ENCODE results near the gene CAMTA1. TPM values are rescaled to one million over a fixed set of nuclear protein-coding genes. Genes with fewer than 3 reads are reported as not detected.

The CAMTA1 gene
- total and polyA plus RNA-seq, 3 experiments from 2014 or later = 60.2 to 79.0 (median 61.7) TPM

DNA sequence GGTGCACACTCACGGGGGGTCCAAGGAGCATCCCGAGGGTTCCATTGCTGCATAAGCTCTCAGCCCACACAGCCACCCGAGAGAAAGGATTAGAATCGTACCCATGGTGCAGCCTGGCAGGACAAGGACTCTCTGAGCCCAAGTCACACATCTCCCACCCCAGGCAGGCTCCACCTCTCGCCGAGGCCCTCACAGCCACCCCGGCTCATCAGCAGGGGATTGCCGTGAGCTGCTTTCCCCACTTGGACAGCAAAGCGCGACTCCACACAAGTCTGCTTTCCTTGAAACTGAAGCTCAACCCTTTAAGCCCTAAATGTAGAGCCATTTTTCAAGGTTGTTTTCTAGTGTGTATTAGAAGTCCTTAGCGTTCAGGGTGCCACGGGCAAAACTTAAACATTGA, 679.5 kb downstream of the CAMTA1 start:
- CTCF ChIA-PET = no interaction called here
- POLR2A ChIA-PET = no interaction called here

DNA sequence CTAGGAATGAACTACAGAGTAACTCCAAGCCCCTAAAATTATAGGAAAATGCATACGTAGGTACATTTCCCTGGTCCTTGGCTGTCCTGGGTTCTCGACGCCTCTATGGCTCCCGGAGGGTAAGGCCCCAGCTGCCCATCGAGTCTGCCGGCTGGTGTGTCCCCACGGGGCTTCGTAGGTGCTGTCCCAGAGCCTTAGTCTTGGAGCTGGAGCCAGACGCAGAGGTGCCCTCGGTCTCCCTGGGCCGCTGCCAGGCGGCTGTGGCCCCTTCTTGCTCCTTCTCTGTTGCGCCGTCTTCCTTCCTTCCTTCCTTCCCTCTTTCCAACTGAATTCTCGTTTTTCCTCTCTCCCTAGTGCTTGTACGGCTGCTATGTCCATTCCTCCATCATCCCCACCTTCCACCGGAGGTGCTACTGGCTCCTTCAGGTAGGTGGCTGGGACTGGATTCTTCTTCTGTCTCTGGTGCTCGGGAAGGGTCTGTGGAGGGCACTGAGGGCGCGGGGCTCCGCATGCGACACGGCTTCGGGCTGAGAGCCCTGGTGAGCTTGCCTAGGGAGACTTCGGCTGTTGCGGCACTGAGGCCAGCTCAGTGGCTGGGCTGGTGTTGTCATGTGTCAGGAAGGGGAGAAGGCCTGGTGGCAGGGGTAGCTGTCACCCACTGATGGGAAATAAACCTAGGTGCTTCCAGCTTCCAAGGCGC, 682.4 kb downstream of the CAMTA1 start:
- Histone ChIP-seq H3K27me3 (ENCODE audit: insufficient read depth, low read length, poor library complexity, severe bottlenecking) (no peaks in the 10 kb centered on the region), H3K9me3 (ENCODE audit: low read length) (no peaks in the 10 kb centered on the region), H3K4me1 (ENCODE audit: insufficient read depth, low read length) (no peaks in the 10 kb centered on the region), H3K36me3 (ENCODE audit: insufficient read depth, low read length) (no peaks in the 10 kb centered on the region), H3K27ac (ENCODE audit: low read depth, low read length) (no peak overlapping the region), H3K4me3 (ENCODE audit: low read length) (no peak overlapping the region)
- DNase-seq = no peak
- ChIA-PET CTCF (no interaction called here), POLR2A (no interaction called here)
- Mint-ChIP-seq H3K4me1 (no peaks in the 10 kb centered on the region), H3K4me3 (no peak overlapping the region), H3K27ac (no peak overlapping the region), H3K9me3 (no peaks in the 10 kb centered on the region), H3K27me3 (peaks cover 4 to 6% of the 10 kb centered on the region in 2 donors), H3K36me3 (no peaks in the 10 kb centered on the region)

More for the DNA sequence above, 679.5 kb downstream of the CAMTA1 start:
- DNase-seq = no peak
- peaks cover 2 to 3% of the 10 kb centered on the region in 2 donors for H3K27me3 Mint-ChIP-seq
- Histone ChIP-seq H3K9me3 (ENCODE audit: low read length) (no peaks in the 10 kb centered on the region), H3K27ac (ENCODE audit: low read depth, low read length) (no peak overlapping the region), H3K4me1 (ENCODE audit: insufficient read depth, low read length) (no peaks in the 10 kb centered on the region), H3K27me3 (ENCODE audit: insufficient read depth, low read length, poor library complexity, severe bottlenecking) (no peaks in the 10 kb centered on the region), H3K4me3 (ENCODE audit: low read length) (no peak overlapping the region), H3K36me3 (ENCODE audit: insufficient read depth, low read length) (no peaks in the 10 kb centered on the region)
- H3K27ac Mint-ChIP-seq = no peak overlapping the region
- H3K36me3 Mint-ChIP-seq = no peaks in the 10 kb centered on the region
- H3K9me3 Mint-ChIP-seq = no peaks in the 10 kb centered on the region
- no peak overlapping the region for H3K4me3 Mint-ChIP-seq
- H3K4me1 Mint-ChIP-seq = no peaks in the 10 kb centered on the region

DNA sequence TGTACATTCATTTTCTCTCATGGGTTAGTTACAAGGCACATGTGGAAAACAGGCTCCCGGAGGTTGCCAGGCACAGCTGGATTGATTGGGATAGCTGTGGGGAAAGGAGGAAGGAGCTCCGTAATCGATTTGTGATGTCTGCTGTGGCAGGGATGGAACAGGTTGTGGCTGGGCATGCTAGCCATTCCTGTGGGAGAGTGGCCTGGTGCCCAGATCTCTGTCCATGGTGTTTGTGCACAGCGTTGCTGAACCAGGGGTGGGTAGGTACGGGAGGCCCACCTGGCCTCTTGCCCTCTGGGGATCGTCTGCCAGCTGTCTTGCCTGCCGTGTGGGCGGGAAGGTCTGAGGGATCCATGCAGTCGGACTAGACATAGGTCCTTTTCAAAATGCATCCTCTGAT, 683.0 kb downstream of the CAMTA1 start:
- Histone ChIP-seq H3K36me3 (ENCODE audit: insufficient read depth, low read length) (no peaks in the 10 kb centered on the region), H3K4me3 (ENCODE audit: low read length) (no peak overlapping the region), H3K4me1 (ENCODE audit: insufficient read depth, low read length) (no peaks in the 10 kb centered on the region), H3K9me3 (ENCODE audit: low read length) (no peaks in the 10 kb centered on the region), H3K27me3 (ENCODE audit: insufficient read depth, low read length, poor library complexity, severe bottlenecking) (no peaks in the 10 kb centered on the region), H3K27ac (ENCODE audit: low read depth, low read length) (no peak overlapping the region)
- peaks cover 4 to 6% of the 10 kb centered on the region in 2 donors for H3K27me3 Mint-ChIP-seq
- no peaks in the 10 kb centered on the region for H3K36me3 Mint-ChIP-seq
- H3K4me3 Mint-ChIP-seq = no peak overlapping the region
- H3K9me3 Mint-ChIP-seq = no peaks in the 10 kb centered on the region
- ChIA-PET CTCF (no interaction called here), POLR2A (no interaction called here)
- no peak for DNase-seq
- H3K4me1 Mint-ChIP-seq = no peaks in the 10 kb centered on the region
- no peak overlapping the region for H3K27ac Mint-ChIP-seq

DNA sequence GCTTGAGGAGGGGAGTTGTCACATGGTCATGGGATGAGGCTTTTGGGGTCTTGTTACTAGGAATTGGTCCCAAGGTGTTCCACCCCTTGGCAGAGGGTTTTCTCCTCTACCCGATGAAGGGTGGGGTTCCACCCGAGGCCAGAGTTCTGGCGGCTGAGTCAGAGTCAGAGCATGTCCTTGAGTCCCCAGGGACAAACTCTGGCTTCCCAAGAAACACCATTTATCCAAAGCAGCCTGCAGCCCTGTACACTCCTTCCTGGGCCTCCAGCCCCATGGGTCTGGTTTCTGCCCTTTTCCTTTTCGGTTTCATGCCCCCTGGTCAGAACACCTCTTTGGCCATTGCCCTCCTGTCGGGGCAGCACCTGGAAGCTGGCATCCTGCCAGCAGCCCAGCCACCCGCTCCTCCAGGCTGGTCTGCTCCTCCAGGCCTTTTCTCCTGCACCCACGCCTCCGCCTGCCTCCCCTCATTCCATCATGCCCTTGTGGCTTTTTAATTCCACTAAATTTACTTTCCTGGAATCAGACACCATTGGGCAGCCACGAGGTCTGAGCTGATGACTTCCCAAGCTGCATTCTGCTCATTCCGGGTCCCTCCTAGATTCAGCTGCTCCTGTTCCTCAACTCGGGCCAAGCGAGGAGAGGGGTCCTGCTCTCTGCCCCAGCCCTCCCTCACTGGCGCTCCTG, 684.1 kb downstream of the CAMTA1 start:
- no peak overlapping the region for H3K4me3 Mint-ChIP-seq
- ChIA-PET CTCF (no interaction called here), POLR2A (no interaction called here)
- DNase-seq = no peak
- no peaks in the 10 kb centered on the region for H3K4me1 ChIP-seq (ENCODE audit: insufficient read depth, low read length)
- H3K36me3 Mint-ChIP-seq = no peaks in the 10 kb centered on the region
- H3K27me3 ChIP-seq (ENCODE audit: insufficient read depth, low read length, poor library complexity, severe bottlenecking) = no peaks in the 10 kb centered on the region
- H3K9me3 Mint-ChIP-seq = no peaks in the 10 kb centered on the region
- H3K27me3 Mint-ChIP-seq = peaks cover 4 to 5% of the 10 kb centered on the region in 2 donors
- no peak overlapping the region for H3K27ac ChIP-seq (ENCODE audit: low read depth, low read length)
- no peak overlapping the region for H3K27ac Mint-ChIP-seq
- no peaks in the 10 kb centered on the region for H3K36me3 ChIP-seq (ENCODE audit: insufficient read depth, low read length)
- no peaks in the 10 kb centered on the region for H3K4me1 Mint-ChIP-seq
- no peak overlapping the region for H3K4me3 ChIP-seq (ENCODE audit: low read length)
- H3K9me3 ChIP-seq (ENCODE audit: low read length) = no peaks in the 10 kb centered on the region

DNA sequence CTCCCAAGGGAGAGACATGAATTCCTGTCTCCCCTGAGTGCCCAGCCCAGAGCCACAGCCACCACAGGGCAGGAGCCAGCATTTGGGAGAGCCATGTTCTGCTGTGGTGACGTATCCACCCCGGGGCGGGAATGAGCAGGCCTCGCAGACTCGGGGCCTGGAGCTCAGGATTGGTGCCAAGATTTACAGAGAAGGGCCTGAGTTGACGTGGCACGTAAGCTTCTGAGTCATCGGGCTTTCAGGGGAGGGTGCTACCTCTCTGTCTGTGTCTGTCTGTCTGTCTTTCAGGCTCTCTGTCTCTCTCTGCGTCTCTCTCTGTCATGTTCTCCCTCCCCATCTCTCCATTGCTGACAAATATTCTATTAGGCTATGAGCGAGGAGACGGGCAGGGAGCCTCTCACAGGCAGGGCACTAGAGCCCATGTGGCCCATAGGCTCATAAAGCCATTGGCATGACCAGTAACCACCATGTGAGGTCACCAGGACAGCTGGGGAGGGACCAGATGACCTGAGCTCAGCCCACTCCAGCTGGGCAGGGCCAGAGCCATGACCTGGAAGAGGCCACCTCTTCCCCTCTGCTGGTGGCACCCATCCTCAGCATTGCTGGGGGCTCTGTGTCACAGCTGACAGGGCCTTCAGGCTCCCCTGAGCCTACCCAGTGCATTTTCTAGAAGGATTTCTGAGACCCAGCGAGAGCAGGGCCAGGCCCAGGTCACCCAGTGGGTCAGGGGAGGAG, 685.8 kb downstream of the CAMTA1 start:
- DNase-seq = no peak
- Mint-ChIP-seq H3K27ac (no peak overlapping the region), H3K27me3 (peaks cover 4 to 5% of the 10 kb centered on the region in 2 donors)

DNA sequence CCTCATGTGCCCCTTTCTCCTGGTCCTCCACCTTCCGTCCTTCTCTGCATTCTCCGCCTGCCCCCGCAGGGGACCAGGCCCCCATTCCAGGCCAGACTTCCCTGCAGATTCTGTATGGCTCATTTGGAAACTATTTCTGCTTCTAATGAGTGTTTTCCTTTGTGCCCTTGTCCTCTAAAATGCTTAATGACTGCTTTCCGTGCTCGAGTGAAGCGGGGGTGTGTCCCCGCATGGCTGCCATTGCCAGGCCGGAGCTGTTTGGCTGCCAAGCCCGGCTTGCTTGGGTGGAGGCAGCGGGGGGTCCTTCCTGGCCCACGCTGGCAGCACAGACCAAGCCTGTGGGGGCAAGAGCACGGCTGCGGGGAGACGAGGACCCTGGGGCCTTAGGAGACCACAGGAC, 686.6 kb downstream of the CAMTA1 start:
- H3K4me1 Mint-ChIP-seq = no peaks in the 10 kb centered on the region

More for the DNA sequence above, 685.8 kb downstream of the CAMTA1 start:
- H3K4me3 Mint-ChIP-seq = no peak overlapping the region
- ChIA-PET CTCF (no interaction called here), POLR2A (no interaction called here)
- Histone ChIP-seq H3K36me3 (ENCODE audit: insufficient read depth, low read length) (no peaks in the 10 kb centered on the region), H3K27me3 (ENCODE audit: insufficient read depth, low read length, poor library complexity, severe bottlenecking) (no peaks in the 10 kb centered on the region), H3K4me1 (ENCODE audit: insufficient read depth, low read length) (no peaks in the 10 kb centered on the region), H3K27ac (ENCODE audit: low read depth, low read length) (no peak overlapping the region), H3K9me3 (ENCODE audit: low read length) (no peaks in the 10 kb centered on the region), H3K4me3 (ENCODE audit: low read length) (no peak overlapping the region)
- no peaks in the 10 kb centered on the region for H3K9me3 Mint-ChIP-seq
- no peaks in the 10 kb centered on the region for H3K36me3 Mint-ChIP-seq
- H3K4me1 Mint-ChIP-seq = no peaks in the 10 kb centered on the region

DNA sequence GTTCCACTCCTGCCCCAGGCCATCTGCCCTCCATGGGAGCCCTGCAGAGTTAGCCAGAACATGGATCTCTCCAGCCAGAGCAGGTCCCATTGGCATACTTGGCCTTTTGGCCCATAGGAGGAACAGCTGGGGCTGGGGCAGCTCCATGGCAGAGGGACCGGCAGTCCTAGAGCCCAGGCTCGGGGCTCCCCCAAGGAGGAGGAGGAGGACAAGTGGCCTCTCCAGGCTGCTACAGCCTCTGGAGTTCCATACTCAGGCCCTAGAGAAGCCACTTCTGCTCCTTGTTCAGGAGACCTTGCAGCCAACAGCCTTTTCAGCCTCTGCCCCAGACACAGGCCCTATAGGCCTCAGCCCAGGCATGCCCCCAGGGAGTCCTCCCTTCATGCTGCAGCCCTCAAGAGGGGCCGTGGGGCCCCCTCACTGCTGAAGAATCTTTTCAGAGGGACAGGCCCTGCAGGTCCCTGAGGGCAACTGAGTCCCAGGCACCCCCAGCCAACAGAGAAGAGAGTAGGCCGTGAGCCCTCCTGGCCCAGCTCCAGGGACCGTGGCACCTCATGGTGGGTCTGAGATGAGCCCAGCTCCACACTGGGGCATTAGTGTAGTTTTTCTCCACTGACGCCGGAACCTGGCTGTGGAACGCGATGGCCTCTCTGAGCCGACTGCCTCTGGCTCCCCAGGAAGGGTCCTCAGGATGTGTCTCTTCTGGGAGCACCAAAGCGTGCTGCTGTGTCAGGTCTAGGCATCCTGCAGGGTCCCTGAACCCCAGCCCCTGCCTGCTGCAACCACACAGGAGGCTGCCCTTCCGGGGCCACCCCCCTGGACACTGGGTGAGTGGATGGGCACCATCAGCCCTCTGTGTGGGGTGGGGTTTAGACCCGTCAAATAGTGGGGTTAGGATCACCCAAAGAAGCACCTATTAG, 688.2 kb downstream of the CAMTA1 start:
- ChIA-PET POLR2A (no interaction called here), CTCF (no interaction called here)
- Mint-ChIP-seq H3K4me1 (no peaks in the 10 kb centered on the region), H3K4me3 (no peak overlapping the region), H3K27me3 (peaks cover 4 to 5% of the 10 kb centered on the region in 2 donors), H3K27ac (no peak overlapping the region), H3K36me3 (no peaks in the 10 kb centered on the region), H3K9me3 (no peaks in the 10 kb centered on the region)
- Histone ChIP-seq H3K27ac (ENCODE audit: low read depth, low read length) (no peak overlapping the region), H3K4me1 (ENCODE audit: insufficient read depth, low read length) (no peaks in the 10 kb centered on the region), H3K36me3 (ENCODE audit: insufficient read depth, low read length) (no peaks in the 10 kb centered on the region), H3K27me3 (ENCODE audit: insufficient read depth, low read length, poor library complexity, severe bottlenecking) (no peaks in the 10 kb centered on the region), H3K9me3 (ENCODE audit: low read length) (no peaks in the 10 kb centered on the region), H3K4me3 (ENCODE audit: low read length) (no peak overlapping the region)
- DNase-seq = no peak

More for the DNA sequence above, 686.6 kb downstream of the CAMTA1 start:
- Histone ChIP-seq H3K27ac (ENCODE audit: low read depth, low read length) (no peak overlapping the region), H3K4me3 (ENCODE audit: low read length) (no peak overlapping the region), H3K4me1 (ENCODE audit: insufficient read depth, low read length) (no peaks in the 10 kb centered on the region), H3K9me3 (ENCODE audit: low read length) (no peaks in the 10 kb centered on the region), H3K36me3 (ENCODE audit: insufficient read depth, low read length) (no peaks in the 10 kb centered on the region), H3K27me3 (ENCODE audit: insufficient read depth, low read length, poor library complexity, severe bottlenecking) (no peaks in the 10 kb centered on the region)
- CTCF ChIA-PET = no interaction called here
- no peak overlapping the region for H3K4me3 Mint-ChIP-seq
- H3K9me3 Mint-ChIP-seq = no peaks in the 10 kb centered on the region
- H3K36me3 Mint-ChIP-seq = no peaks in the 10 kb centered on the region
- H3K27me3 Mint-ChIP-seq = peaks cover 4 to 5% of the 10 kb centered on the region in 2 donors
- POLR2A ChIA-PET = no interaction called here
- no peak for DNase-seq
- H3K27ac Mint-ChIP-seq = no peak overlapping the region

DNA sequence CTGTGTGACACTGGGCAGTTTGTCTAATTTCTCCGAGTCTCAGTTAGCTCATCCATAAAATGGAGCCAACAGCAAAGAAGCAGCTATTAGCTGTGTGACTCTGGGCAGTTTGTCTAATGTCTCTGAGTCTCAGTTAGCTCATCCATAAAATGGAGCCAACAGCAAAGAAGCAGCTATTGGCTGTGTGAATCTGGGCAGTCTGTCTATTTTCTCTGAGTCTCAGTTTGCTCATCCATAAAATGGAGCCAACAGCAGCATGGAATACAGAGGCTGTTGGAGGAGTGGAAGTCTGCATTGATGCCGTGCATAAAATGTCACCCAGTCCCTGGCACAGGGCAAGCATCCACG, 688.9 kb downstream of the CAMTA1 start:
- H3K9me3 Mint-ChIP-seq = no peaks in the 10 kb centered on the region
- Histone ChIP-seq H3K9me3 (ENCODE audit: low read length) (no peaks in the 10 kb centered on the region), H3K4me1 (ENCODE audit: insufficient read depth, low read length) (no peaks in the 10 kb centered on the region), H3K36me3 (ENCODE audit: insufficient read depth, low read length) (no peaks in the 10 kb centered on the region), H3K27me3 (ENCODE audit: insufficient read depth, low read length, poor library complexity, severe bottlenecking) (no peaks in the 10 kb centered on the region), H3K4me3 (ENCODE audit: low read length) (no peak overlapping the region), H3K27ac (ENCODE audit: low read depth, low read length) (no peak overlapping the region)
- no peak overlapping the region for H3K27ac Mint-ChIP-seq
- peaks cover 4 to 5% of the 10 kb centered on the region in 2 donors for H3K27me3 Mint-ChIP-seq
- ChIA-PET CTCF (no interaction called here), POLR2A (no interaction called here)
- H3K36me3 Mint-ChIP-seq = no peaks in the 10 kb centered on the region
- no peak for DNase-seq
- H3K4me3 Mint-ChIP-seq = no peak overlapping the region
- H3K4me1 Mint-ChIP-seq = no peaks in the 10 kb centered on the region

All from CD8-positive, alpha-beta memory T cell (primary cell).